T47D (cell line): ENCODE data around the gene MRPL42.
"Not testable (repeated sequence)": the region's sequence is repeated elsewhere in the genome, so short reads cannot be mapped to it uniquely, and the experiment has no call there.

ENCODE experiments used
- DNase-seq, 2 experiments: peaks; one replicate each; pipeline versions ENCODE4 v3.0.0 to v3.0.0-alpha.2; 2011 to 2012; ENCODE audit warnings: low read depth in 1 of 2, low spot score in 1 of 2
- JUND ChIP-seq: IDR thresholded peaks from 2 replicates; pipeline ENCODE4 v1.6.1; 2012; ENCODE audit warnings: low read depth
- in situ Hi-C: cut with HindIII; loops from 2 replicates; pipeline ENCODE4 v1.10.0; 2016; ENCODE audit warnings: low sequenced_read_pairs, low pct_unique_long_range_greater_than_20kb

Gene MRPL42

DNA sequence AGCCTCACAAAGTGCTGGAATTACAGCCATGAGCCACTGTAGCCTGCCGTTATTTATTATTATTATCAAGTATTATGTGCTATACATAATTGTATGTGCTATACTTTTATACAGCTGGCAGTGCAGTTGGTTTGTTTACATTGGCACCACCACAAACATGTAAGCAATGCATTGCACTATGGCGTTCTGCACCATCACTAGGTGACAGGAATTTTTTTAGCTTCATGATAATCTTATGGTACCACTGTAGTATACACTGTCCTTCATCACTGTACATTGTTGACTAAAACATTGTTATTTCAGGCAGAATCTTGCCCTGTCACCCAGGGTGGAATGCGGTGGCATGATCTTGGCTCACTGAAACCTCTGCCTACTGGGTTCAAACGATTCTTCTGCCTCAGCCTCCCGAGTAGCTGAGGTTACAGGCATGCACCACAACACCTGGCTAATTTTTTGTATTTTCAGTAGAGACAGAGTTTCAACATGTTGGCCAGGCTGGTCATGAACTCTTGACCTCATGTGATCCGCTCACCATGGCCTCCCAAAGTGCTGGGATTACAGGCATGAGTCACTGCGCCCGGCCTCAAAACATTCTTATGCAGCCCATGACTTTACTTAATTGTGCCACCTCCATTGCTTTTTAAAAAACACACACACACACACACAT, 17.1 kb downstream of the MRPL42 start:
- DNase-seq, result peak in 1 of 2 experiments; percentile 60
- in situ Hi-C loops, result no loop called here
- no peak for TF ChIP-seq JUND

DNA sequence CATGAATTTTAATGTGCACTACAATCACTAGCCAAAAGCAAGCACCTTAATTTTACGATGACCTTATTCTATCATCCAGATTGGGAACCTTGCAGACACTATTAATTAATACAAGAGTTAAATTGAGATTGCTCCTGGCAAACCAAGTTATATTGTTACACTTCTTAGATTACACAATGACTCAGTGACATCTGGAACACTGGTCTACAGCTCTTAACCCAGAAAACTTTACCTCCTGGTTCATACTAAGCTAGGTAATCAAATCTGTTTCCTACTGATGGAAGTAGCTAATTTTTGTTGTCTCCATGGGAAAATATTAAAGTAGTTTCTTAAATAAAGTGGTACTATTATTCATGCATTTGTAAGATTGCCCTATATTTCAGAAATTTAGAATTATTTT, 25.5 kb downstream of the MRPL42 start:
- DNase-seq, in situ Hi-C loops: not testable (repeated sequence)

DNA sequence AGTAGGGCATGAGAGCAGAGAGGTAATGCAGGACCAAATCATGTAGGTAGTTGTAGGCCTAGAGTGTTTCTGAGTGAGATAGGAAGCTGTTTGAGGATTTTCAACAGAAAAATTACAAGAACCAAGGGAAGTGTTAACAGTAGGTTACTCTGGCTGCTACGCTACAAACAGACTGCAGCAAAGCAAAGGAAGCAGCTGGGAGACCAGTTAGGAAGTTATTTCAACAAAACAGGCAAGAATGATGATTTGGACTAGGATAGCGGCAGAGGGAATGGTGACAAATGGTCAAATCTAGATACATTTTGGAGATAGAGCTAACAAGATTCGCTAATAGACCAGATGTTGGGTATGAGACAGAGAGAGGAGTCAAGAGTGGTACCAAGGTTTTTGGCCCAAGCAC, 26.8 kb downstream of the MRPL42 start:
- in situ Hi-C loops, result no loop called here
- TF ChIP-seq JUND, result no peak

DNA sequence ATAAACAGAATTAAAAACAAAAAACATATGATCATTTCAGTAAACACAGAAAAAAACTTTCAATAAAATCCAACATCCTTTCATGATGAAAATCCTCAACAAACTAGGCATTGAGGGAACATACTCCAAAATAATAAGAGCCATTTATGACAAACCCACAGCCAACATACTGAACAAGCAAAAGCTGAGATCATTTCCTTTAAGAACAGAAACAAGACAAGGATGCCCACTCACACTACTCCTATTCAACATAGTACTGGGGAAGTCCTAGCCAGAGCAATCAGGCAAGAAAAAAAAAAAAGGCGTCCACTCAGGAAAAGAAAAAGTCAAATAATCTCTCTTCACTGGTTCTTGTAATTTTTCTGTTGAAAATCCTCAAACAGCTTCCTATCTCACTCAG, 30.1 kb downstream of the MRPL42 start:
- TF ChIP-seq JUND, result no peak
- no peak for DNase-seq
- in situ Hi-C loops, result no loop called here

More for the DNA sequence above, 26.8 kb downstream of the MRPL42 start:
- DNase-seq, result no peak

DNA sequence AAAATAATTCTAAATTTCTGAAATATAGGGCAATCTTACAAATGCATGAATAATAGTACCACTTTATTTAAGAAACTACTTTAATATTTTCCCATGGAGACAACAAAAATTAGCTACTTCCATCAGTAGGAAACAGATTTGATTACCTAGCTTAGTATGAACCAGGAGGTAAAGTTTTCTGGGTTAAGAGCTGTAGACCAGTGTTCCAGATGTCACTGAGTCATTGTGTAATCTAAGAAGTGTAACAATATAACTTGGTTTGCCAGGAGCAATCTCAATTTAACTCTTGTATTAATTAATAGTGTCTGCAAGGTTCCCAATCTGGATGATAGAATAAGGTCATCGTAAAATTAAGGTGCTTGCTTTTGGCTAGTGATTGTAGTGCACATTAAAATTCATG, 31.5 kb downstream of the MRPL42 start:
- in situ Hi-C loops, DNase-seq: not testable (repeated sequence)

DNA sequence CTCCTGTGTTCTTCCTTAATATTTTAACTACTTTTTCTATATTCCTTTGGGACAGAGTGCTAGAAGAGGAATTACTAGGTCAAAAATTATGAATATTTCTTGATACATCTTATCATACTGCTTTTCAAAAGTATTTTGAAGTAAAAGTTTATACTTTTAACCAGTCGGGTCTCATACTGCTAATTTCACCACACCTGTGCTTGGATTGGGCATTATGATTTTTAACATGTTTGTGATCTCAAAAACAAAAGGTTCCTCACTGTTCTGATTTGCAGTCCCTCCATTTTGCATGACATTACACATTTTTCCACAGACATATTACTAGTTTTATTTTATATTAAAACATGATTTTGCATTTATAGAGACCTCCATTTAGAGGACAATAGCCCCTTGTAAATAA, 32.9 kb downstream of the MRPL42 start:
- in situ Hi-C loops, result no loop called here
- DNase-seq, result no peak
- no peak for TF ChIP-seq JUND

DNA sequence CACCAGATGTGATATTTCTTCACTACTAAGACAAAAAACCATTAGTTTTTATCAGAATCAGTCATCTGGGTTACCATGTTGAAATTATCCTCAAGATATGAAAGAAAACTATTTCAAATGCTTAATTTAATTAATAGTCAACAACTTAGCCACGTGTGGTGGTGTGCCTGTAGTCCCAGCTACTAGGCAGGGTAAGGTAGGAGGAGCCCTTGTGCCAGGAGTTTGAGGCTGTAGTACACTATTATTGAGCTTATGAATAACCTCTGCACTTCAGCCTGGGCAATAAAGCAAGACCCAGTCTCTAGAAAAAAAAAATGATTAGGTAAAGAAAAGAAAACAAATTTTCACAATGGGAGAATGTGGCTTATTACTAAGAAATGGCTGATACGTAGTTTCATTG, 33.4 kb downstream of the MRPL42 start:
- in situ Hi-C loops, result no loop called here
- DNase-seq, result no peak
- TF ChIP-seq JUND, result no peak

DNA sequence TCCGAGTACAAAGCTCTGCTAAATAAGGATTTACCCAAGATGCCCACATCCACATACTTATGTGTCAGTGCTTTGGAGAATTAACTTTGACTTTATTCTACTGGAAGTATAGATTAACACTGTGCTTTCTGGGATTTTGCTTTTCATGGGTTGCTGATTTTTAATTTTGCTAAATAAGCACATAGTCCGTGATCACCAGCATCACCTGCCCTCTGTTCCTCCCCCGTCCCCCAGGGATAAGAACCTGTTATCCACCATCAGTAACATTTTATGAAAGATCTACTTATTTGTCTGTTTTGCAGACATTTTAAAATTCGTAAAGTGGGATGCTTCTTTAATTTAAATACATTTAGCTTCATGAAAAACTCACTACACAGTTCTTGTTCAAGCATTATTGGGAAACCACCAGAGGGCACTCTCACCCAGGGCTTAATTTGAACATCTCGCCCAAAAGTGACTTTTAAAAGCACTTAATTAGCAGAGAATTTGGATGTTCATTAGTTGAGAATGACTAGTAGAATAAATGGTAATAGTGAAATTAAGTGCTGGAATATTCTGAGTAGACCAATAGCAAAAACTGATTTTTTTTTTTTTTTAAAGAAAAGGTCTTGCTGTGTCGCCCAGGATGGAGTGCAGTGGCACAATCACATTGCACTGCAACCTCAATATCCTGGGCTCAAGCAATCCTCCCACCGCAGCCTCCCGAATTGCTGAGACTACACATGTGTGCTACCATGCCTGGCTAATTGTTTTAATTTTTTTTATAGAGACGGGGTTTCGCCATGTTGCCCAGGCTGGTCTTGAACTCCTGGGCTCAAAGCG, 35.7 kb downstream of the MRPL42 start:
- peak in 1 of 2 experiments; percentile 70 for DNase-seq
- no peak for TF ChIP-seq JUND
- in situ Hi-C loops, result no loop called here

DNA sequence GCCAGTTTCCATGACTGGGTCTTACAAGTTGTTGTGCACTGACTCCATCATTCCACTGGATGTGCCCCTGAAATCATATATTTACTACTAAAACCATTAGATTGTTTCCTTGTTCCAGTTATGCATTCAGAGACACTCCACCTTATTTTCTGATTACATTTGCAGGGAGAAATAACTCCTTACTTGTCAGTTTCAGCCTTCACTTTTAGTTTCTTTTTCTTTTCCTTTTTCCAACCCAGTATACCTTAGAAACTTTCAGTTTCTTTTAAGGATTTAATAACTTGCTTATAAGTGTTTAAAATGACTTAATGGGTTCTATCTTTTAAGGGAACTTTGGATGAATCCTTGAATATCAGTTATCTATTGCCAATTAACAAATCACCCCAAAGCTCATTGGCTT, 39.9 kb downstream of the MRPL42 start:
- no peak for DNase-seq
- TF ChIP-seq JUND, result no peak
- in situ Hi-C loops, result no loop called here

DNA sequence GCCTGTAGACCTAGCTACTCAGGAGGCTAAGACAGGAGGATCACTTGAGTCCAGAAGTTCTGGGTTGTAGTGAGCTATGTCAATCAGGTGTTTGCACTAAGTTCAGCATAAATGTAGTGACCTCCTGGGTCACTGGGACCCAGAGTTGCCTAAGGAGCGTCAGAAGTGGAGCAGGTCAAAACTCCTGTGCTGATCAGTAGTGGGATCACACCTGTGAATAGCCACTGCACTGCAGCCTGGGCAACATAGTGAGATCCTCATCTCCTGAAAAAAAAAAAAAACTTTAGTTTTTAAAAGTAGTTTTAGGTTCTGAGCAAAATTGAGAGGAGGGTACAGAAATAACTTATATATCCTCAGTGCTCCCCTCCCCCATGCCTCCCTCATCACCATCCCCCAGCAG, 42.2 kb downstream of the MRPL42 start:
- in situ Hi-C loops, result no loop called here
- no peak for DNase-seq
- TF ChIP-seq JUND, result no peak

DNA sequence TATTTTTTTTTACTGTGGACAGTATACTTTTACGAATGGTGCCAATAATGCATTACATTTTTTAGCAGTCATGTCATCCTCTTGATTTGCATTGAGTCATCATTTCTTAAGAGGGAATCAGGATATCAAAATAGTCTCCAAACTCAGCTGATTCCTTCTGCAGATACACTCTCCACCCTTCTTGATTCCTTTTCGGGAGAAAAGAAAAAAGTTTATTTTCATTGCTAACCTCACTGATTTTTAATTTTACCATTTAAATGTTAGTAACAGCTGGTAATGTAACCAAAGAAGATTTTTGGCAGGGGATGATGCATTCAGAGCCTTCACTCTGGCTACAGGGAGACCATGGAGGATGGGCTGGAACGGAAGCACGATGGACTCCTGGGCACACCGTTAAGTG, 47.5 kb downstream of the MRPL42 start:
- in situ Hi-C loops, result no loop called here
- TF ChIP-seq JUND, result no peak
- no peak for DNase-seq

DNA sequence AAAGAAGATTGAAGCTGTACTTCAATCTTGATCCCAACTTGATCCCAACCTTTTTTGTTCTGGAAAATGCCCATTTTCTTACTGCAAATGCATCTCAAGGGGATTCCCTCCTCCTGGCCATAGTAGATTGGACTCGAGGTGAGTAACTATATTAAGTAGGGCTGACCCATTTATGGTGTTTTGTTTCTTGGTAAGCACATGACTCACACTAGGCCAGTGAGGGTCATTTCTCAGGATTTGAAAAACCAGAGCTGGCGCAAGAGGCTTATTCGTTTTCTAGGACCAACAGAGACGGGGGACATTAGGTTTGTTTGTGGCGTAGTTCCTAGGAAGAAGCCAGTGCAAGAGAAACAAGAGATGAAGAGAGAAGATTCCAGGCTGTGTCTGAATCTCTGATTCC, 51.4 kb downstream of the MRPL42 start:
- in situ Hi-C loops, result no loop called here
- no peak for TF ChIP-seq JUND
- DNase-seq, result no peak

DNA sequence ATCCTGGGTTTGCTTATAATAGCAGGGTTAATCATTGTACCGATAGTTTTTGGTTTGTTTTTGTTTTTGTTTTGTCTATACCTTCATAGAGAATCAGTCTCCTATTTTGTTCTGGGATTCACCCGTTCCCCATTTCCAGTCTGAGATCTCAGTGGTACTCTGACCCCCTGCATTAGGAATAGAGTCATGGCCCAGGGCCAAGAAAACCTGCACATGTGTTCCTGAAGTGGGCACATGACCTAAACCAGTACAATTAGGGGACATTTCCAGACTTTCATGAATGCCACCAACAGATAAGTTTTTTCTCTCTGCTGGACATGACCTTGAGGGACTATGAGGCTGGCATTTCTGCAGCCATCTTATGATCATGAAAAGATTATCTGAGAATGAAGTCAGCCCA, 52.5 kb downstream of the MRPL42 start:
- in situ Hi-C loops, result no loop called here
- TF ChIP-seq JUND, result no peak
- no peak for DNase-seq
